Suppressor macrophage (primary cell): Measurements from ENCODE around the gene KCNK4.

Experiments used
- DNase-seq, 4 experiments: peaks; one replicate each; pipeline ENCODE4 v3.0.0-alpha.2; 2020 to 2022

Gene KCNK4

DNA sequence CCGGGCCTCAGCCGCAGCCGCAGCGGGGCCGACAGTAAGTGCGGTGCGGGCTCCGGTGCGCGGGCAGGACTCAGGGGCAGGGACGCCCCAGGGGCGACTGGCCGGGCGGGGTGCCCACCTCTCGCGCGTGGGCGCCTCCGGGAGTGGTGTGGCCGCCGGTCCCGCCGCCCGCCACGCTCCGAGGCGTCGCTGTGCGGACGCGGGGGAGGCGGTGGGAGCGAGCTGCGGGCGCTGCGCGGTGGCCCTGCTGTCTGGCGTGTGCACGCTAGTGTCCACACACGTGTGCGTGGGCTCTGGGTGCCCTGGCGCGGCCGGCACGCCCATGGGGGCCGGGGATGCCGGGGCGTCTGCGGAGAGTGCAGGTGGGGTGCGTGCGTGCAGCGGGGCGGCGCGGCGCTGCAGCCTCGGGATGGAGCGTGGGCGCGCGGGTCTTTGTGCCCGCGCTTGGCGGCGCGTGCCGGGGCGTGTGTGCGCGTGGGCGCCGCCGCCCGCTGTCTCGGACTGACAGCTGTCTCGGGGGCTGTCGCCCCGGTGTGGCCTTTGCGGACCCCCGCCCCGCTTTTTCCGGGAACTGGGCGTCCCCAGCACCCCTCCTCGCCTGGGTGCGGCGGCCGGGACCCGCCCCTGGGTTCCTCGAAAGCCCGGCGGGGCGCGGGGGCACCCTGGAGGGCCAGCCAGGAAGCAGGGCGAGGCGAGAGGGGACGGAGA lies 804 bp downstream of the KCNK4 start:
- peak in 2 of 4 experiments; percentile 19 to 28 for DNase-seq

DNA sequence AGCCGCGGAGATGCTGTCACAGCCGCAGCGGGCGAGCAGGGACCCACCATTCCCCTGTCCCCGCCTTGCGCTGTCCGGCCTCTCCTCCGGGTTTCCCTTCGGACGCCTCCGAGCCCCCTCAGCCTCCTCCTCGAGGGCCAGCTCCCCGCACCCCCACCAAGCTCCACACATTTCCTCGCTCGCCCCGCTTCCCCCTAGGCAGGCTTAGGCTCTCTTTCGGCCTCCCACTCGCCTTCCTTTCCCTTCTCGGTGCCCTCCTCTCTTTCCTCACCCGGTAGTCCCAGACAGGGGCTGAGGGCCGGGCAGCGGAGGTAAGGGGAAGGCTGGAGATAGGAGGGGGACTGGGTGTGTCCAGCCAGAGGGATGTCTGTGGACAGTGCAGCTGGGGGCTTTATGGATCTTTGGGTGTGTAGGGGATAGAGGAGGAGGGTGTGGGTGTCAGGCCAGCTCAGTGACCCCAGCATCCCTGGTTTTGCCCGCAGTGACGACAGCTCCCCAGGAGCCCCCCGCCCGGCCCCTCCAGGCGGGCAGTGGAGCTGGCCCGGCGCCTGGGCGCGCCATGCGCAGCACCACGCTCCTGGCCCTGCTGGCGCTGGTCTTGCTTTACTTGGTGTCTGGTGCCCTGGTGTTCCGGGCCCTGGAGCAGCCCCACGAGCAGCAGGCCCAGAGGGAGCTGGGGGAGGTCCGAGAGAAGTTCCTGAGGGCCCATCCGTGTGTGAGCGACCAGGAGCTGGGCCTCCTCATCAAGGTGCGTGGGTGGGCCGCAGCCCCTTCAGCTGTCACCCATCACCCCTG lies 1.6 kb downstream of the KCNK4 start:
- DNase-seq: peak in 3 of 4 experiments; percentile 41 to 58 (median 48)

DNA sequence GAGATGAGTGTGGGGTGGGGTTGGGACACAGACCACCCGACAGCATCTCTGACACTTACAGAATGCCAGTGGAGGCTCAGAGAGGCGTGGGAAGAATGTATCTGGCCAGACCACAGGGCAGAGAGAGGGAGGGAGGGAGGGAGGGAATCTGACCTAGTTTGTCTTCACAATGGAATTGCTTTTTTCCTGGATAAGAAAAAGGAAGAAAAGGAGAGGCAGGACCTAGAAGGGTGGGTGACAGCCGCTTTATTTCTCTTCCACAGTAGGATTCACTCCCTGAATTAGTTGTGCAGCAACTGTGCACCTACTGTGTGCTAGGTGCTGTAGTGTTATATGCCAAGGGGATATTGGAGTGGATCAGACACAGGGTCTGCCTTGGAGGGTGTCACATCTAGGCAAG lies 3.7 kb downstream of the KCNK4 start:
- DNase-seq: no peak

DNA sequence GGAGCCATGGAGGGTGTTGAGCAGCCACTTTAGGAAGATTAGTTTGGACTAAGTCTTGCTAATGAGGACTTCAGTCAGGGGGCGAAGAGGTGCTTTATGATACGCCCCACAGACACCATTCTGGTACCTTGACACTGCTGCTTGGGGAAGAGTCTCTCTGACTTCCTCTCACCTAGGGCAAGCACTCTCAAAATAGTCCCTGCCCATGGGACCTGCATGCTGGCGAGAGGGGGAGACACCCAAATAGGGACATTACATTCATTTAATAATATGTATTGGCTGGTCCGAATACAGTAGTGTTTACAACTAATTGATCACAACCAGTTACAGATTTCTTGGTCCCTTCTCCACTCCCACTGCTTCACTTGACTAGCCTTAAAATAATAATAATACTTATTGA lies 4.7 kb downstream of the KCNK4 start:
- DNase-seq: no peak

- DNase-seq: peak in 1 of 4 experiments; percentile 9
These were observed 5.1 kb downstream of the KCNK4 start for GRCh38 chr11:64296236-64296635.

- DNase-seq: peak; percentile 33 to 64 (median 50)
These were observed 6.0 kb downstream of the KCNK4 start for GRCh38 chr11:64296830-64297698.

DNA sequence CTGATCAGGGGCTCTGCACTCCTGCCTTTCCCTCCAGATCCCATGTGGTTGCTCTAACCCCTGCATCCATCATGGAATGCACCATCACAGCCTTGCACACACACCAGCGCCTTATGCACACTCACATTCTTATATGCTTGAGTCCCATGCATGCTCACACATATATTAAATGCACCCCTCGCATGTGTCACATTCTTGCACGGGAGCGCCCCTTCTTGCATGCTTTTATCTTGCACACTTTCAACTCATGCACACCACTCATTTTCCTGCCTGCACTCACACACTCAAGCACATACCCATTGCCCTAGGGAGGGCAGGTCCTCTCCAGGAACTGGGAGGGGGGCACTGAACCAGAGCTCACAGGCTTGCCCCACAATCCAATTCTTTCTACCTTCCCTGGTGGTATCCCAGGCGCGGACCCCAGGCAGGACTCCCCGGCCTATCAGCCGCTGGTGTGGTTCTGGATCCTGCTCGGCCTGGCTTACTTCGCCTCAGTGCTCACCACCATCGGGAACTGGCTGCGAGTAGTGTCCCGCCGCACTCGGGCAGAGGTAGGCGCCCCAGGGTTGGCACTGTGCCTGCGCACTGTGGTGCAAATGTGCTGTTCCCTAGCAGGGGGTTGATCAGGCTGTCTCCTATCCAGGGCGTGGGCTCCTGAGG lies 6.7 kb downstream of the KCNK4 start:
- peak in 1 of 4 experiments; percentile 48 for DNase-seq

GRCh38 chr11:64298966-64299846 lies 8.1 kb downstream of the KCNK4 start:
- DNase-seq: peak; percentile 35 to 78 (median 60)

DNA sequence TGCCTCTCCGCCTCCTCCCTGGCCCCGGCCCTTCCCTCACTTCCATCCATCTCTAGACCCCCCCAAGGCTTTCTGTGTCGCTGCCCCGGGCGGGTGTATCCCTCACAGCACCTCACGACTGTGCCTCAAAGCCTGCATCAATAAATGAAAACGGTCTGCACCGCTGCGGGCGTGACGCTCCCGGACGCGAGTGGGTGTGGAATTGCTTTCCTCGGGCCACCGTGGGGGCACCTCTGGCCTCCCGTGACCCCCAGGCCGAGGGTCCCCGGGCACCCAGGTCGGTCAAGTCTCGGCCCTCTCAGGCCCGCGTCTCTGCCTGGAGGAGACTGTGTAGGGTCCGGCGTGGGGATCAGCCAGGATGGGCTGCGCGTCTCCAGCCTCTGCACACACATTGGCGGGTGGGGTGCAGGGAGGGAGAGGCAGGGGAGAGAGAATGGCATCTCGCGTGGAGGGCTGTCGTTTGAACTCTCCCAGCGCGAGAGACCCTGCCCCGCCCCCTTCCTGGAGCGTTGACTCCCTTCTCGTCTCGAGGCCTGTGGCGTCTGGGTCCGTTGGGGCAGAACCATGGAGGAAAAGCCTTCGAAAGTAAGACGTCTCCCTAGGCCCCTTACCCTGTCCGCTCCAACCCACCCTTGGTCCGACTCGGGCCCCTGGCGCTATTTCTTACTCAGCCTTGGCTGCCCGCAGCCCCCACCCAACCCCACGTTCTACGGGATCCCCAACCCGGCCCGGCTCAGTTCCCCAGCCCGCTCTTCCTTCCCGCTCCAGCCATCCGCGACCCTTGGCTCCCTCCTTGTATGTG lies 8.9 kb downstream of the KCNK4 start, which contains the start of gene CATSPERZ:
TSS of gene CATSPERZ (plus strand) at position 512 of the 802 bp plus-strand sequence. CDS start at position 565, 53 bp downstream.
- peak in 1 of 4 experiments; percentile 25 for DNase-seq

DNA sequence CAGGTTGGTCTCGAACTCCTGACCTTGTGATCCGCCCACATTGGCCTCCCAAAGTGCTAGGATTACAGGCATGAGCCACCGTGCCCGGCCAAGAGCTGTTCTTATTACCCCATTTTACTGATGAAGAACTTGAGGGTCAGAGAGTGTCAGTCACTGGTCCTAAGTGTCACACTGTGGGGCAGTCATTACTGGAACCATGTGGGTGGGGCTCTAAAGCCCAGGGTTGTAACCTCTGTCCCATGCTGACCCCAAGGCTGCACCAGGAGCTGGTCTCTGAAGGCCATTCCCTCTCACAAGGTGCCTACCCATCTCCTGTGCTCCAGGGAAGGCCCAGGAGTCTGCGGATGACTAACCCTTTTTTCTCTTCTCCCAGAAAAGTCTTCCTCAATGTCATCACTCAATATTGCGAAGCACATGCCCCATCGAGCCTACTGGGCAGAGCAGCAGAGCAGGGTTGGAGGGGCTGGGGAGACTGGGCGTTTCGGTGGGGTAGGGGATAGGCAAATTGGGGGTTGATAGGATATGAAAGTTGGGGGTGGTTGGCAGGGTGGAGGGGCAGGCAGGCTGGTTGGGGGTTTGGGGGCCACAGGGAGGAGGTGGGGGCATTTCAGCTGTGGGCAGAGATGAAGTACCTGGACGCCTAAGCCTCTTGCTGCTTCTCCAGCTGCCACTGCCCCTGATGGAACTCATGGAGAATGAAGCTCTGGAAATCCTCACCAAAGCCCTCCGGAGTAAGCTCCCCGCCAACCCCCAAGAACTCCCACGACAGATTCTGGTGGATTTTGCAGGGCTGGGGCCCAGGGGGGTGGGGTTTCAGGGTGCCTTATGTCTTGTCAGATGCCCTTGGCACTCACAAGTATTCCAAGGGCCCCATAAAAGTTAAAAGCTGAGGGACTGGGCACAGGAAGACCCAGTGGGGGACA lies 12.3 kb downstream of the KCNK4 start:
- no peak for DNase-seq

- DNase-seq: no peak
These were observed 12.9 kb downstream of the KCNK4 start for GRCh38 chr11:64304032-64304315.

- DNase-seq: peak; percentile 96 to 98 (median 97)
These were observed 13.4 kb downstream of the KCNK4 start for GRCh38 chr11:64304316-64305072.

DNA sequence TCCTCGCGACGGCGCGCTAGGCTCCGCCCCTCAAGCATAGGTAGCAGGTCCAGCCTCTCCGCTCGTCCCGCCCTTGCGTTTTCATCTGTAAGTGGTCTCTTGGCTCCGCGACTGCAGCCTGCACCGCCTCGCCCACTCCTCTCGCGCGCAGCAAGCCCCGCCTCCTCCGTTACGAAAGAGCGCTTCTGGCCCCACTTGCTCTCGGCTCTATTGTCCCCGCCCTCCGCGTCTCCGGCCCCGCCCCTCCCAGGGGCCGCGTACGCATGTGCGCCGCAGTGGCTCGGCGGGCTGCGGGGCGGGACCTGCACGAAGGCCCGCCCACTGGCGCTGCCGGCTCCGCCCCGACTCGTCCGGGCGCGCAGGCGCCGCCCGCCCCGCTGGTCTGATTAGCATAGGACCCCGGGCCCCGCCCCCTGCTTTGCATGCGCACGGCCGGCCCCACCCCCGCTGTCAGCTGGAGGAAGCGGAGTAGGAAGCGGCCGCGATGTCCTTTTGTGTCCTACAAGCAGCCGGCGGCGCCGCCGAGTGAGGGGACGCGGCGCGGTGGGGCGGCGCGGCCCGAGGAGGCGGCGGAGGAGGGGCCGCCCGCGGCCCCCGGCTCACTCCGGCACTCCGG lies 14.1 kb downstream of the KCNK4 start, which contains the start of gene ESRRA:
TSS of gene ESRRA (plus strand) at position 450 of the 616 bp plus-strand sequence. CDS start 1,656 bp downstream, outside the sequence.
- DNase-seq: peak; percentile 99 to 100 (median 100)

GRCh38 chr11:64305691-64306562 lies 14.8 kb downstream of the KCNK4 start:
- peak; percentile 60 to 80 (median 68) for DNase-seq

- no peak for DNase-seq
These were observed 15.4 kb downstream of the KCNK4 start for GRCh38 chr11:64306563-64306875.

- DNase-seq: no peak
These were observed 15.9 kb downstream of the KCNK4 start for GRCh38 chr11:64306876-64307622.
